NOMO-1 treated with DMSO at 0.1 percent for 48 hours (cell line): ENCODE measurements around the gene BMP2K.
A peak's percentile ranks its signal among the peaks of the same experiment; 100 is the strongest.

Experiments used
- DNase-seq: peaks from one replicate; lab custom pipeline; 2025; ENCODE audit not compliant: unreplicated experiment; lab: John Stamatoyannopoulos, UW

Gene BMP2K

GRCh38 chr4:78776079-78776728, at the start of gene BMP2K:
TSS of gene BMP2K (plus strand) at chr4:78776350. CDS start at chr4:78776544, 194 bp downstream.
- peak; percentile 77 for DNase-seq

DNA sequence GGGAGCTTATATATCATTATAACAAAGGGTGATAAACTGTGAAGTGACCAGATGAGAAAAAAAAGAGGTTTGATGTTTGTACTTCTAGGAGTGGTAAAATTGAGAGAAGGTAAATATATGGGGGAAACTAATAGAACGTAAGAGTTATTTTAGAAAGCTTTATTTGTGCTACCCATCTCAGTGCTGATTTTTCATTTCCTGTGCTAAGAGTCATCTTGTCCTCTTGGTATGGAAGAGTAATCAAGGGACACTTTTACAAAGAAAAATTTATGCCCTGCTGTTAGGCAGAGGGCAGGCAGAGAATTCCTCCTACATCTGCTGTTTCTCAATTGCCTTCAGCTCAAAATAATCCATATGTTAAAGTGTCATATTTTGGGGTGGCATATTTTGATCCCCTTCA, 49.6 kb upstream of the BMP2K start:
- DNase-seq = no peak

DNA sequence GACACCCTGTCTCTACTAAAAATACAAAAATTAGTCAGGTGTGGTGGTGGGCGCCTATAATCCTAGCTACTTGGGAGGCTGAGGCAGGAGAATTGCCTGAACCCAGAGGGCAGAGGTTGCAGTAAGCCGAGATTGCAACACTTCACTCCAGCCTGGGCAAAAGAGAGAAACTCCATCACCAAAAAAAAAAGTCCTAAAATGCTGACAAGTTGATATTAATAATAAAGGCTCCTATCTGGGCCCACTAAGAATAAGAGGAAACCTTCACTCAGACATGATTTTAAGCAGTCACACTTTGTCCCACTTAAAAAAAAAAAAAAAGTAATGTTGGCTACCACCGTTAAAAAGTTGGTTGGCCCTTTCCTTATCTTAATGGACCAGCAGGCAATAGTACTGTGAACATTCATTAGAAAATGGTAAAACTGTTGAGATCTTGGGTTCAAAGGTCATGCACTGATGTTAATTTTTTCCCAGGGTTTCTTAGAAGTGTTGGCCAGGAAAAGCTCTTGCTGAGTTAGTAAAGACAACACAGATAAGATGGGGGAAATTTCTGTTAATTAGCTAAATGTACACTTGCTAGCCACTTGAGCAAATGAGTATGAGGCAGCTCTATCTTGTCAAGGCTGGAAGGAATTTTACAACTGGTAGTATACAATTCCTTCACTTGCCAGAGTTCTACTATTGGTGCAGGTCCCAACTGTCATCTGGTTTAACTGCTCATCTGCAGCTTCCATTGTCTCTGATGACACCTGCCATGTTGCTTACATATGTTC, 43.6 kb upstream of the BMP2K start:
- no peak for DNase-seq

DNA sequence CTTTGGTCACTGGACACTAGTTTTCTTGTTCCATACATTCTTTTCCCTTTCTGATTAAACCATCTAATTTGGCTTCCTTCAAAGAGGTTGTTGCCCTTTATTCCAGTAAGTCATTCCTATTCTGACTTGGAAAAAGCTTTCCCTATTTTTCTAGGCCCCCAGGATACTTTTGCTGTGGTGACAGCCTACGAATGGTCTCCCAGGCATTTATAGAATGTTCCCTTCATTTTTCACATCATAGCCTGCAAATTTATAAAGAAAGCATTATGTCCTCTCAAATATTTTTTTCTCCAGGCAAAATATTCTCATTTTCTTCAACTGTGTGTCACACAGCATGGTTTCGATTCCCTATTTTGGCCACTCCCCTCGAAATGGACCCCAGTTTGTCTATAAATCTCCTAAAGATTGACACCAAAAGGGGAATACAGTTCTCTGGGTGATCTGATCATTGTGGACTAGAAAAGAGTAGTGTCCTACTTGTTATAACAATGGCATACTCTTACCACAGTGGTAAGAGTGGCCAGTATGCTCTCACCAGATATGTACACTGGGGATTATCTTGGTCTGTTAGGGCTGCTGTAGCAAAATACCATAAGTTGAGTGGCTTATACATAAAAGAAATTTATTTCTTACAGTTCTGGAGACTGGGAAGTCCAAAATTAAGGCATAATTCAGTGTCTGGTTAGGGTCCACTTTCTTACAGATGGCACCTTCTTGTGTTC, 41.5 kb upstream of the BMP2K start:
- peak; percentile 66 for DNase-seq

DNA sequence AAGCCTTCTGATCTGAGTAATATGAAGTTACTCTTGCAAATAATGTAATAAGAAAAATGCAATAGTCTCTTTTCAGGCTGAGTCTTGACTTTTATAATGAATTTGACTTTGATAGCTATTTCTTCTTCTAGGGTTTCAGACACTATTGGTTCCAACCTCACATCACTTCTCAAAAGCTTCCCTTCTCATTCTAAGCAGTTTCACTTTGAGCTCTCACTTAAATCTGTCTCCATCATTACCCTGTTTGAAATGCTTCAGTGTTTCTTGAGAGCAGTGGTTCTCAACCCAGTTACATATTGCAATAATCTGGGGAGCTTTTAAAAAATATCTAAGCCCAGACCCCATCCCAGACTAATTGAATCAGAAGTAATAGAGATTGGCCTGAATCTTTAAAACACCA, 40.5 kb upstream of the BMP2K start:
- peak; percentile 10 for DNase-seq

DNA sequence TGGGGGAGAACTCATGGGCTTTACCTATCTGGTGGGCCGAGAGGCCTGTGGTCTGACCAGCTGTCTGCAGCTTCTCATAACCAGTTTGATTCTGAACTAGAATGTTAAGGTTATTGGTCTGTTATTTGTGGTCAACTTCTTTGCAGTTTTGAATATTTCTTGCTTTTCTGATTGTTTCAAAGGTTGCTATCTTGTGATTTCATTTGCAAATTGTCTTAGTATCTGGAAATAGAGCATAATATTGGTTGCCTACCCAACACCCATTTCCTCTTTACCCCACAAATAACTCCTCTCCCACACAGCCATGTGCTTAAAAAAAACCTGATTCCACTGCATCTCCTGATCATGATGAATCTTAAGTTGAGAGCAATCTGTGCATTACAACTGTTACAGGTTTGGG, 39.1 kb upstream of the BMP2K start:
- DNase-seq = no peak

DNA sequence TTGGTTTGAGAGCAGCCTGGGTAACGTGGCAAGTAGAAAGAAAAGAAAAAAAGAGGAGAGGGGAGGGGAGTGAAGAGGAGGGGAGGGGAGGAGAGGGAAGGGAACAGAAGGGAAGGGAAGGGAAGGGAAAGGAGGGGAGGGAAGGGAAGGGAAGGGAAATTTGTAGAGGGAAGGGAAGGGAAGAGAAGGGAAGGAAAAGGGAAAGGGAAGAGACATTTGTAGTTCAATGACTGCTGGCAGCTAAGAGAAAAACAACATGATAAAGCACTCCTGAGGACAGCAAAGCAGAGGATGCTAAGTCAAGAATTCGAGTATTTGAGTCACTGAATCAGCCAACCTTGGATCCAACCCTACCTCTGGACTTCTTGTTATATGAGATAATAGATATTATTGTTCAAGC, 38.2 kb upstream of the BMP2K start:
- no peak for DNase-seq

GRCh38 chr4:78742300-78742699, 33.9 kb upstream of the BMP2K start:
- DNase-seq = no peak

DNA sequence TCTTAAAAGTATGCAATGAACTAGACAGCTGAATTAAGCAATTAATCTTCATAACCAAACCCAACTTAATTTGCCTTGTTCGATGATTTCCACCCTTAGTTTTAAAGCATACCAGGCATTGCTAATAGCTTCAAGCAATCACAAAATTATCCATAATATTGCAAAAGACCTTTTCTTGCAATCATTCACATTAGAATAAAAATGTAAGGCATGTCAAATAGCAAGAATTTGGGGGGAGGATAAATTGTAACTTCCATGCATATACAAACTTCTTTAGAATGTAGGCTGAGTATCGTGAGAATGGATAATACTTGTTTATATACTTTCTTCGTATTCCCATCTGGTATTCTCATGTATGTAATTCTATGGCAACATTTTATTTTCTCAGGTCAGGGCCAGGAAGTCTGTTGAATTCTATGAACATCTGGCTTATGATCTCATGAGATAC, 28.7 kb upstream of the BMP2K start:
- no peak for DNase-seq

- no peak for DNase-seq
Measured at GRCh38 chr4:78748381-78748780, 27.8 kb upstream of the BMP2K start.

DNA sequence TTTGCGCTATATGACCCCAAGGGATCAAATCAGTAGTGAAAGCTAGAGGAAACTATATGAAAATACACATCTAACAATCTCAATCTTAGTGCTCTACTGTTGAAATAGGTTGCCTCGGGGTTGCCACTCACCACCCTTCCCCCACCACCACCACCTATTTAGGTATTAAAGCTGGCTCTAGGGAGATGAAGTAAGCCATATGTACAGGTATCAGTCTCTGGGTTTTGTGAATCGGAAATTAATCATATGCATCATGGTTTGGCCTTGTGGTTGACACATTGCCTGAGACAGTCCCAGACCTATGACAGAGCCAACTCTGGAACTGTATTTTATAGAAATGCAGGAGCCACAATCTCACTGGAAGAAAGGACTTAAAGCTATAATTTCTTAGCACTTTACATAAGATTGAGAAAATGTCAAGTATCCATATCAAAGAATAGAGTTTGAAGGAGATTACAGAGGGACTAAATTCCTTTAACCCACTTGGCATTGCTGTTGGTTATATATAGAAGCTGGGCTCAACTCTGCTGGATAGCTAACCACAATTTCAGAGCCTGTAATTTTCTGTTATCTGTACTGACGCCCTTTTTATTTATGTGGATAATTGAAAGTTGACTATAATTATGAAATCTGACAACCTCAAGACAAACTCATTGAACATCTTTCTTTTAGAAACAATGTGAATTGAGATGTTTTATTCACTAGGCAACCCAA, 26.7 kb upstream of the BMP2K start:
- DNase-seq = peak; percentile 57

DNA sequence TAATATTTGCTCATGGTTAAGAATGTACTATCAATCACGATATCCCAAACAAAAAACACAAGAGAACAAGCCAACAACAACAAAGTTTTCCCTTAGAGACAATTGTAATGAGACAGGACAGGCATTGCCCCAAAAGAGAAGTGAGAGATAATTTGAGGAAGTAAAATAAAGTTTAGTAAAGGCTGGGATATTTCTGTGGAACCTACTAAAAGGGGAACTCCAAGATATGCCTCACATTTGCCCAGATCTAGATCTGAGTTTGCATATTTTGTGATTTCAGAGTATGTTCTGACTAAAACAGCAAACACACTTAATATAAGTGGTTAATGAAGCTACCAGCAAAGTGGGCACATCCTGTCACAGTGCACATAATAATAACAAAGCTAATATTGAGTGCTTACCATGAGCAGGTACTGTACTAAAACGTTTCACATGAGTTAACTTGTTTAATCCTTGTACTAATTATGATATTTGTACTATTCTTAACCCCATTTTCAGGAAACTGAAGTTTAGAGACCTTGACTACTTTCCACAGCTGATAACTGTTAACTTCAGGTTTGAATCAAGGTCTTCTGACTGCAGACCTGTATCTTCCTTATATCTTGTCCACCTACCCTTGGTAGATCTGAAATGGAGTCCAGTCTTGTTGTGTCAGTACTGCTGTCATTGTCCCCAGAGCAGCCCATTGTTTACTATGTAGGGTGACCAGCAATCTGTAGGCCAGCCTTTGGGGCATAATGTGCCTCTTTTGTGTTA, 26.0 kb upstream of the BMP2K start:
- DNase-seq = peak; percentile 97

DNA sequence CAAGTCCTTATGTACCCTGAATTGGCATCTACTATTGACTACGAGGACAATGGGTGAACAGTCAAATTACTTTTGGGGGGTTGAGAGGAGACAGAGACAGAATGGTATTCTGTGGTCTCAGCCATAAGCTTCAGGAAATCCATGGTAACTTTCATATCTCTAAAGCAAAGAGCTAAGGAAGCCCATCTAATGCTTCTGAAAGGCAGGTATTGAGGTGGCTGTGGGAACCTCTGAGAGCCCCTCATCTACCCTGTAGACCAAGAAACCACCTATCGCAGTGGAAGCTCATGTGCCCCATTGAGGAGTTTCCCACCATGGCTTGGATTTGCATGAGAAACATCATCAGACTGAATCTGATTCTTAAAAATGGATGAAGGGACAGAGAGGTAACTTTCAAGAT, 23.1 kb upstream of the BMP2K start:
- no peak for DNase-seq

DNA sequence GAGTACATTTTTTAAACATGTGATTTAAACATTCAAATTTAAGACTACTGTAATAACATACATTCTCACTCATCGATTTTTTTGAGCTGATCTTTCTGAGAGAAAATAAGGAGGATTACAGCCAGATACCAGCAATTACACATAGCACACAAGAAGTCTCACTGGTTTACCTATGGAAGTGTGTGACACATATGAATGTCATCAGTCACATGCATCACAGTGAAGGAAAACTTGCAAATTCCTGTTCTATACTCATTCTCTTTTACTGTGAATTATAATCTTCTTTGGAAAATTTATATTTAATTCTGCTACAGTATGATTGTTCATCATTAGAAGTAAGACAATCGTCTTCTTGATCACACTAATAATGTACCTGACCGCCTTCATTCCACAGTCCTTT, 21.3 kb upstream of the BMP2K start:
- no peak for DNase-seq

DNA sequence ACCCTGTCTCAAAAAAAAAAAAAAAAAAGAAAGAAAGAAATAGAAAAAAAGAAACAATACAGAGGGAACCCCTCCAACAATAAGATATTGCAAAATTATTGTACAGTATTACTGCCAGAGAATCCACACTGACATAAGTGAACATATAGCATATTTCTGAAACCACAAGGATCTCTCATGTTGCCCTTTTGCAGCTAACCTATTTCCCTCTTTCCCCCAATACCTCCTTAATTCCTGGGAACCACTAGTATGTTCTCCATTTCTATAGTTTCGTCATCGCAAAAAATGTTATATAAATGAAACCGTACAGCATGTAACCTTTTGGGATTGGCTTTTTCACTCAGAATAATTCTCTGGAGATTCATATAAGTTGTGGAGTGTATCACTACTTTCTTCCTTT, 20.0 kb upstream of the BMP2K start:
- no peak for DNase-seq

GRCh38 chr4:78756776-78757175, 19.4 kb upstream of the BMP2K start:
- DNase-seq = no peak

DNA sequence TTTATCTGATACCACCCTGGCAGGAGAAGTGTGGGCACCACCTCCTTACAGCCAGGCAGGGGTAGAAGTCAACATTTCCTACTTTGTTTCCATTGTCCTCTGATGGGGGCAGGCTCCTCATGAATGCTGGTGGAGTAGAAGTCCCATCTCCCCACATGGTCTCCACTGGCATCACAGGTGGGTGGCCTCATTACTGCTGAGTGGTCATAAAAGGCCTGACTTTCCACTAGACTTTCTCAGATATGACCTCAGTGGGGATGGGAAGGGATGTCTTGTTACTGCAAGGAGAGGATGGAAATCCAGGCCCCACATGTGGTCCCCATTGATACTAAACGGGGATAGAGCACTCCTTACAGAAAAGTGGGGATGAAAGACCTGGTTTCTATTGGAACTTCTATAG, 18.6 kb upstream of the BMP2K start:
- no peak for DNase-seq

- DNase-seq = no peak
Measured at GRCh38 chr4:78758085-78758484, 18.1 kb upstream of the BMP2K start.

GRCh38 chr4:78762529-78762928, 13.6 kb upstream of the BMP2K start:
- no peak for DNase-seq

DNA sequence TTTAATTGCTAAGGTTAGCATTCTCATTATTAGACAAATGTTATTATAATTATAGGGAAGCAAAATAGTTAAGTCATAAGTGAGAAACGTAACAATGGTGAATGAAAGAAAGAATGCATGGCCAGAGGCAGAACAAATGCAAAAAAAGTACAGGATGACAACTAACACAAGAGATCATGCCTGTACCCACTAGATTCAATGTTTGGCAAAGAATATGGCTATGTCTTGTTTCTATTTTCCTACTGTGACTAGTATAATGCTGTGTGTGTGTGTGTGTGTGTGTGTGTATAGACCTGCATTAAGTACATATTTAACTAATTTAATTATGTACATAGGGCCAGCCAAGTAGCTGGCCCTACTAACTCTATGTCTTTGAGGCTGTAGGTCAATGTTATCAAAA, 12.9 kb upstream of the BMP2K start:
- no peak for DNase-seq
